Measurements from ENCODE around the gene G3BP1.
A peak's percentile ranks its signal among the peaks of the same experiment; 100 is the strongest.
"Not testable (repeated sequence)": the region's sequence is repeated elsewhere in the genome, so short reads cannot be mapped to it uniquely, and the experiment has no call there.

The G3BP1 gene

DNA sequence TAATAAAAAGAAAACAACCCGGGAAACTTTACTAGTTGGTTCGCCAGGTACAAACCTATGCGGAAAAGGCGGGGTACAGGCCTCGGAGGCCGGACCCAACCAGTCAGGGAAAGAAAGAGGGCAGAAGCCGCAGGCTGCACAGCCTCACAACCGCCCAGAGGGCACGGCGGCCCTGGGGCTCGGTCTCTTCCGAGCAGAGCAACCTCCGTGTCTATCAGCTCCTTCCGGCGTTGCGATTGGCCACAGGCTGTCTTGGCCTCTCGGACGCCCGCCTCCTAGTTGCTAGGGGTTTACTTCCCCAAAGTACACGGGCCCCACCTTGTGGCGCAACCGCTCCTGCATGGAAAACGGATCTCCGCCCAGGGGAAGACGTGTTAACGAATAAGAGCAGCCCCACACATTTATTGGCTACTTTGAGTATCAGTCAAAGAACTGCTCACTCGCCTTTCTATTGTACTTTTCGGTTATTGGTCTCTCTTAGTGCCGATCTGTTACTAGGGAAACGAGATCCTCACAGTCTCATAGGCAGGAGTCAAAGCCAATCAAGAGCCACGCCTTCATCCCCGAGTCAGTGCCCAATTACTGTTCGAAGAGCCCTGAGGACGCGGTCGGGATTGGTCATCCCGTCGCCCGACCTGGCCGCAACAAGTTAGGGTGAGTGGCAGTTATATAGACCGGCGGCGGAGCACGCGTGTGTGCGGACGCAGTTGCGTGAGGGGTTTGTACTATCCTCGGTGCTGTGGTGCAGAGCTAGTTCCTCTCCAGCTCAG lies at the start of gene G3BP1:
Gene G3BP1 (plus strand): TSS at position 696 of the 770 bp plus-strand sequence. CDS start 14,667 bp downstream, outside the sequence.
- peak; percentile 100 for DNase-seq

DNA sequence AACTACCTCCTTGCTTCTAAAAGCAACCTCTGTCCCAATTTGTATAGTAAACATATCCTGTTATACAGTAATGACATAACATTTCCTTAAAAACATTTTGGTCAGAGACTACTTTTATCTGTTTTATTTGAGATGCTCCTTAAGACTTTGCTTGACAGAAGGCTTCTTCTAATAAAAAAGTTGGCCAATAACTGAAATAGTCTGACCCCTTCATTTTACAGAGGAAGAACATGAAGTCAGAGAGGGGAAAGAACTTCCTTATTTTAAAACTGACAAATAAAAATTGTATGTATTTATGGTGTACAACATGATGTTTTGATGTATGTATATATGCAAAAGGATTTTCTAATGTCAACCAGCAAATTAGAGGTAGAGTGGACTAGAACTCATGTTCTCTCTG lies 49.2 kb upstream of the G3BP1 start:
- no peak for DNase-seq

GRCh38 chr5:151724360-151724759 lies 47.4 kb upstream of the G3BP1 start:
- no peak for DNase-seq

GRCh38 chr5:151729597-151729996 lies 42.2 kb upstream of the G3BP1 start:
- not testable (repeated sequence) for DNase-seq

- no peak for DNase-seq
These were observed 41.4 kb upstream of the G3BP1 start for GRCh38 chr5:151730381-151730780.

GRCh38 chr5:151733358-151734063 lies 38.2 kb upstream of the G3BP1 start:
- no peak for DNase-seq

DNA sequence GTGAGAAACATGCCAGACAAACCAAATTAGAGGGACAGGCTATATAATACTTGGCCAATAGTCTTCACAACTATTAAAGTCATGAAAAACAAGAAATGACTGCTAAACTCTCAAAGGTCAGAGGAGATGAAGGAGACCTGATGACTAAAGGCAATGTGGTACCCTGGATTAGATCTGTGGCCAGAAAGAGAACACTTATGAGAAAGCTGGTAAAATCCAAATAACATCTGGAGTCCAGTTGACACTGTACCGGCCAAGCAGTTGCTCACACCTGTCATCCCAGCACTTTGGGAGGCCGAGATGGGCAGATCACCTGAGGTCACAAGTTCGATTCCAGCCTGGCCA lies 37.7 kb upstream of the G3BP1 start:
- DNase-seq = no peak

- no peak for DNase-seq
These were observed 36.1 kb upstream of the G3BP1 start for GRCh38 chr5:151735646-151736045.

DNA sequence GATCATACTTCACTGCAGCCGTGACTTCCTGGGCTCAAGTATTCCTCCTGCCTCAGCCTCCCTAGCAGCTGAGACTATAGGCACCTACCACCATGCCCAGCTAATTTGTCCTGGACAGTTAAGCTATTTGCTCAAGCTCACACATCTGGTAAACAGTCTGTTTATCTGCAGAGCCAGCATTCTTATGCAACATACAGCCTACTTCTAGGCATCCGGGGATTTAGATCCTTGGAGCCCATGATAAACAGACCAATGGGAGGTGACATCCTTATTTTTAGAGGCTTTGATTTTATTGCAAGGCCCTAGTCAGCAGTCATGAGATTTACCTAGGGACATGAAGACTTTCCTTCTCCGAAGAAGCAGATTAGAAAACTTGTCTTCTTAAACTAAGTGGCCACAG lies 34.3 kb upstream of the G3BP1 start:
- no peak for DNase-seq

DNA sequence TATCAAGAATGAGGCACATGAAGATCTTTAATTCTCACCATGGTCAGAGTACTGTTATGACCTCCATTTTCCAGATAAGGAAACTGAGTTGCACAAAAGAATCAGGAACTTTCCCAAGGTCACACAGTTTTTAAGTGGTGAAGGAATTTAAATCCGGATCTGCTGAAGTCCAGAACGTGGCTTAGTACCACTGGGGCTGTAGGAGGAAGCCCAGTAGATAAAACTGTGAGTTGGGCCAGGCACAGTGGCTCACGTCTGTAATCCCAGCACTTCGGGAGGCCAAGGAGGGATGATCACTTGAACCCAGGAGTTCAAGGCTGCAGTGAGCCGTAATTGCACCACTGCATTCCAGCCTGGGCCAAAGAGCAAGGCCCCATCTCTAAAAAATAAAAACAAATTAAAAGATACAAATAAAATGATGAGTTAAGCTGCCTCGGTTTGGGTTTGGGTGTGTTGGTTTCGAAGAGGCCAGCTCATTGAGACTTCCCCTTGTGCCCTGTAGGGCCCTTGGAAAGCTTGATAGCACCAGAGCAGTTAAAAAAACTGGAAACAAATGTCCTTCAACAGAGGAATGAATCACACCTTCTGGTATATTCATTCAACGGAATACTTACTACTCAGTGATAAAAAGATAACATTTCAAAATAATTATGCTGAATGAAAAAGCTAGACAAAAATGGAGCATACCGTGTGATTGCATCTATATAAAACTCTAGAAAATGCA lies 33.5 kb upstream of the G3BP1 start:
- DNase-seq = no peak

DNA sequence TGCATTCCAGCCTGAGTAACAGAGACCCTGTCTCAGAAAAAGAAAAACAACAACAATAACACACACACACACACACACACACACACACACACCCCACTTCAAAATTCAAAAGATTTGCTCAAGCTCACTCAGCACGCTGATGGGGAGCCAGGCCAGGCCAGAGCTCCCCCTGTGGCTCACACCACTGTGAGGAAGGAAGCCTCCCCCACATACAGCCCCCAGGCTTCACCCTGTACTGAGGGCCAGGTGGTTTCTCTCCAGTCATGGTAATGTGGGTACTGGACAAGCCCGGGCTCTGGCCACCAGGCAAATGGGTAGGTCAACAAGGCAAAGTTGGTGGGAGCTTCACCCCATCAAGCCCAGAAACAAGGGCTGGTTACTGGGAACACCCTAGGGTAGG lies 32.4 kb upstream of the G3BP1 start:
- DNase-seq = no peak

- no peak for DNase-seq
These were observed 31.8 kb upstream of the G3BP1 start for GRCh38 chr5:151739939-151740335.

DNA sequence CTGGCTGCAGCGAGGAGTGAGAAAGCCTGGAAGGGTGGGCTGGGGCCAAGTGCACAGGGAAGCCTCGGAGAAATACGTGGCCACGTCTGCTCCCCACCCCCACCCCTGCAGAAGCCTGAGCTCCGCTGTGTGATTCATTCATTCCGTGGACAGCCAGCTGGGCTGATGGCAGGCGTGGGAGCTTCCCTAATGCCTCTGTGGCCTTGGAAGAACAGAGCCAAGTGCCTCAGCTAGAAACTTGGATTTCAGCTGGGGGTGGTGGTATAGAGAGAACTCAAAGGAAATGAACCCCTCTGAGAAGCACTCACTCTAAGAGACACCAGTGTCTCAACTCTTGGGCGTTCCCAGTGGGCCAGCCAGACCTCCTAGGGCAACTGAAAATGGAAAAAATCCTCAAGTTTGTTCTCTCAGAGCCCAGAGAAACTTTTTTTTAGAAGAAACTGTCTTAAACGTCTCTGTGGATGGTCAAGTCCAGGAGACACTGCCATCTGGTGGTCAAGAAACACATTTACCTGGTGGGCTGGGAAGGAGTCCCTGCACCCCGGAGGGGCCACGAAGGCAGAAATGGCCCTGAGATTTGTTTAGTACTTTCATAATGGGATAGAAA lies 31.3 kb upstream of the G3BP1 start:
- DNase-seq = no peak

- no peak for DNase-seq
These were observed 30.8 kb upstream of the G3BP1 start for GRCh38 chr5:151740958-151741373.

DNA sequence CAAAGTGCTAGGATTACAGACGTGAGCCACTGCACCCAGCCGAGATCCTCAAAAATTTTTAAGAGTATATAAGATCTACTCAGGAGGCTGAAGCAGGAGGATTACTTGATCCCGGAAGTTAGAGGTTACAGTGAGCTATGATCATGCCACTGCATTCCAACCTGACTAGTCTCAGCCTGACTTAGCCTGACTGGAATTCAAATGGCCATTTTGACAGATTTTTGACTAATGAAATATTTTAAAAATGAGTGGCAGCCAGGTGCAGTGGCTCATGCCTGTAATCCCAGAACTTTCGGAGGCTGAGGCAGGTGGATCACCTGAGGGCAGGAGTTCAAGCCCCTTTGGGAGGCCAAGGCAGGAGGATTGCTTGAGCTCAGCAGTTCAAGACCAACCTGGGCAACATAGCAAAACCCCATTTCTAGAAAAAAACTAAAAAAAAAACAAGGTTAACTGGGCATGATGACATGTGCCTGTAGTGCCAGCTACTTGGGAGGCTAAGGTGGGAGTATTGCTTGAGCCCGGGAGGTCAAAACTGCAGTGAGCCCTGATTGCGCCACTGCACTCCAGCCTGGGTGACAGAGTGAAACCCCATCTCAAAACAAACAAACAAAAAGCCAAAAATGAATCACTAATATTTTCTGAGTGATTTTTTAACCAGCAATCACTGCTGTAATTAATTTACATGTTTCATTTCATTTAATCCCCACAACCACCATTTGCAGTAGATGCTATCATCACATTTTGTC lies 29.9 kb upstream of the G3BP1 start:
- DNase-seq = no peak

DNA sequence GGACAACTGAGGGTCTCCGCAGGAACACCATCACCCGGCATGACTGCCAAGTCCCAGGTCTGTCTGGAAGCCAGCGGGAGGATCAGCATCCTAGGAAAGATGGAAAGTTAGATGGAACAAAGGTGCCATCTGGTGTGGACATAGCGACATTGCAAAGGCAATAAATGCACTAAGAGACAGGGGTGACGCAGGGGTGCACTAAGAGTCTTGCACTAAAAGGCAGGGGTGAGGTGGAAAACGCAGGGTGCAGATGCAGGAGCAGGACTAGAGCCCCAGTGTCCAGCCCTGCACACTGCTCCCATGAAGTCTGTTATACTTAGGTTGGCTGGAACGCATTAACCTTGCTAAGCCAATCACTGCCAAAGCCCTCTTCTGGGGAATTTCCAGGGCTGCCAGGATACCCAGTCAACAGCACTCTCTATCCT lies 28.9 kb upstream of the G3BP1 start:
- DNase-seq = no peak

DNA sequence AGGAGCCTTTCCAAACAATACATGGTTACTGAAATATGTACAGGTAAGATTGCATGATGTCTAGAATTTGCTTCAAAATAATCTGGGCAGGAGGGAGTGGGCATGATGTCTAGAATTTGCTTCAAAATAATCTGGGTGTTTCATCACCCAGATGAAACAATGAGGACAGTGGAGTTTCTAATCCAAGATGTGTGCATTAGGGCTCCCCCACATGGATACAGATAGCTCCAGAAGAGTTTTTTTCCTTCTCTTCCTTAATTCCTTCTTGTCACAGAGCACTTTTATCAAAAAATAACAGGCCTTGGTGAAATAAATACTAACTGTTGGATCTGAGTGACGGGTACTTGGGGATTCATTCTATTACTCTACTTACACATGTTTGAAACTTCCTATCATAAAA lies 28.2 kb upstream of the G3BP1 start:
- no peak for DNase-seq

DNA sequence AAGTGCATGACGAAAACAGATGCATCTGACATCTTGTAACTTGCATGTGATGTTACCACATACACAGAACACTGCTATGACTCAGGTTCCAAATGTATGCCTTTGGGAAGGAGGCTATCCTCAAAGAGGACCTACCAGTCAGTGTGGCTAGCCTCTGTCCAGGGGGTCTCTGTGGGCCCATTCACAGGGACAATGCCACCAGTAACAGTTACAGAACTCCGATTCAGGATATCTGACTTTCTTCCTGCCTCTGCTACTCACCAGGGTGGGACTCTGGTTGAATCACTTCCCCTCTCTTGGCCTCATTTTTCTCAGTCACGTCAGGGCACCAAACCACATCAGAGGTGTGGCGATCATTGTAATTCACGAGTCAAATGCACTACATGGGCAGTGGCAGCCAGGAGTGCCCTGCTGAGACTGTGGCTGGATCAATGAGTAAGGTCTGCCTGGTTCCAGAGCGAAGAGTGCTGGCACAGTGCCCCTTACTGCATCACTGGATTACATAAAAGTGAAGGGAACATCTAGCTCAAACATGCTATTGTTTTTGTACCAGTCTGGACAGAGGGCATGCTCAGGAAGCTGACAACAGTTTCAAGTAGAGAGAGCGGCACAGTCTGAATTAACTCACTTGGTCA lies 26.6 kb upstream of the G3BP1 start:
- no peak for DNase-seq

GRCh38 chr5:151750121-151750520 lies 21.6 kb upstream of the G3BP1 start:
- no peak for DNase-seq

DNA sequence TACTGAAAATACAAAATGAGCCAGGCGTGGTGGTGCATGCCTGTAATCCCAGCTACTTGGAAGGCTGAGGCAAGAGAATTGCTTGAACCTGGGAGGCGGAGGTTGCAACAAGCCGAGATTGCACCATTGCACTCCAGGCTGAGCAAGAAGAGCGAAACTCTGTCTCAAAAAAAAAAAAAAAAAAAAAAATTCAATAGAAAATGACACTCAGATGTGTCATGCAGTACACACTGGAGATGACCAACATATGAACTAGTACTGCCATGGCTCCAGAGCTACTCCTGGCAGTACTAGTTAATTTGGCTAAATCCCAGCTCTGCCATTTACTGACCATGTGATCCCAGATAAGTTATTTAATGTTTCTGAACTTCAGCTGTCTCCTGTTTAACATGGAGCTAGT lies 20.7 kb upstream of the G3BP1 start:
- no peak for DNase-seq

- DNase-seq = no peak
These were observed 20.2 kb upstream of the G3BP1 start for GRCh38 chr5:151751593-151751992.

- DNase-seq = no peak
These were observed 16.4 kb upstream of the G3BP1 start for GRCh38 chr5:151755383-151755782.
